Parathyroid adenoma (tissue), 2 donors: ENCODE data around the gene ZNG1A.
"Not testable (repeated sequence)": the region's sequence is repeated elsewhere in the genome, so short reads cannot be mapped to it uniquely, and the experiment has no call there.

Experiments used
- H2AFZ ChIP-seq: fragments of 300-600 bp; sonication (generic); one replicate; pipeline ENCODE4 v1.7.0; 2017; ENCODE audit warnings: antibody characterized with exemption, mild to moderate bottlenecking
- H3K27ac ChIP-seq: fragments of 300-600 bp; sonication (generic); one replicate; pipeline ENCODE4 v1.7.0; 2017
- H3K27me3 ChIP-seq: fragments of 300-600 bp; sonication (generic); one replicate; pipeline ENCODE4 v1.7.0; 2017; ENCODE audit warnings: low read length; ENCODE audit not compliant: control insufficient read depth, insufficient read depth
- H3K36me3 ChIP-seq: fragments of 300-600 bp; sonication (generic); one replicate; pipeline ENCODE4 v1.7.0; 2017; ENCODE audit warnings: low read length; ENCODE audit not compliant: control insufficient read depth, insufficient read depth
- H3K4me1 ChIP-seq: fragments of 300-600 bp; sonication (generic); one replicate; pipeline ENCODE4 v1.7.0; 2017; ENCODE audit warnings: control low read depth
- H3K4me2 ChIP-seq: fragments of 300-600 bp; sonication (generic); one replicate; pipeline ENCODE4 v1.7.0; 2017; ENCODE audit warnings: low read length
- H3K4me3 ChIP-seq: fragments of 300-600 bp; sonication (generic); one replicate; pipeline ENCODE4 v1.7.0; 2017; ENCODE audit warnings: low read depth, low read length
- H3K79me2 ChIP-seq: fragments of 300-600 bp; sonication (generic); one replicate; pipeline ENCODE4 v1.7.0; 2017; ENCODE audit warnings: control low read depth
- H3K9ac ChIP-seq: fragments of 300-600 bp; sonication (generic); one replicate; pipeline ENCODE4 v1.7.0; 2017; ENCODE audit warnings: mild to moderate bottlenecking
- H3K9me3 ChIP-seq: fragments of 300-600 bp; sonication (generic); one replicate; pipeline ENCODE4 v1.7.0; 2017; ENCODE audit warnings: low read length; ENCODE audit not compliant: control insufficient read depth
- CTCF ChIP-seq: fragments of 300-600 bp; sonication (generic); IDR thresholded peaks from one replicate; pipeline ENCODE4 v1.7.0; 2017; ENCODE audit warnings: antibody characterized with exemption, mild to moderate bottlenecking
- donor health status: primary hyperparathyroidism.

The ZNG1A gene

GRCh38 chr9:215631-216155, 36.8 kb upstream of the ZNG1A start:
- Histone ChIP-seq H3K27ac (no peak overlapping the region), H3K79me2 (no peaks in the 10 kb centered on the region), H3K4me1 (no peaks in the 10 kb centered on the region), H3K27me3 (no peaks in the 10 kb centered on the region), H3K4me3 (peak overlapping the region; percentile 70), H2AFZ (no peak overlapping the region), H3K9ac (no peak overlapping the region), H3K36me3 (no peaks in the 10 kb centered on the region), H3K9me3 (no peaks in the 10 kb centered on the region), H3K4me2 (peak overlapping the region; percentile 93)
- TF ChIP-seq CTCF: no peak

- H3K4me3 ChIP-seq: peak within 1 kb of the TSS; percentile 70
- H3K36me3 ChIP-seq: no peaks in the 10 kb centered on the region
- peak within 1 kb of the TSS; percentile 53 for H2AFZ ChIP-seq
- H3K9me3 ChIP-seq: no peaks in the 10 kb centered on the region
- no peak for TF ChIP-seq CTCF
- H3K4me1 ChIP-seq: no peaks in the 10 kb centered on the region
- no peak within 1 kb of the TSS for H3K9ac ChIP-seq
- H3K27ac ChIP-seq: no peak within 1 kb of the TSS
- H3K79me2 ChIP-seq: no peaks in the 10 kb centered on the region
- no peaks in the 10 kb centered on the region for H3K27me3 ChIP-seq
- H3K4me2 ChIP-seq: peak within 1 kb of the TSS; percentile 93
These were observed 36.0 kb upstream of the ZNG1A start, which contains the start of gene DOCK8 for GRCh38 chr9:214648-215493. Gene DOCK8, plus strand, starts transcription at chr9:214865. Its CDS starts 112 bp downstream, at chr9:214977.

- Histone ChIP-seq H3K4me1 (no peaks in the 10 kb centered on the region), H2AFZ (peak overlapping the region; percentile 53), H3K4me2 (peak overlapping the region; percentile 93), H3K9ac (no peak overlapping the region), H3K27ac (no peak overlapping the region), H3K79me2 (no peaks in the 10 kb centered on the region), H3K36me3 (no peaks in the 10 kb centered on the region), H3K4me3 (peak overlapping the region; percentile 70), H3K9me3 (no peaks in the 10 kb centered on the region), H3K27me3 (no peaks in the 10 kb centered on the region)
- no peak for TF ChIP-seq CTCF
These were observed 35.4 kb upstream of the ZNG1A start for GRCh38 chr9:214351-214647.

GRCh38 chr9:213901-214300, 35.0 kb upstream of the ZNG1A start:
- not testable (repeated sequence) for H3K79me2 ChIP-seq, H3K9me3 ChIP-seq, H2AFZ ChIP-seq, H3K27ac ChIP-seq, H3K36me3 ChIP-seq, H3K27me3 ChIP-seq, H3K4me1 ChIP-seq, H3K9ac ChIP-seq
- H3K4me3 ChIP-seq: peak overlapping the region; percentile 70
- peak overlapping the region; percentile 93 for H3K4me2 ChIP-seq

- H3K9ac ChIP-seq: no peak overlapping the region
- H3K9me3 ChIP-seq: no peaks in the 10 kb centered on the region
- H2AFZ ChIP-seq: no peak overlapping the region
- H3K4me1 ChIP-seq: no peaks in the 10 kb centered on the region
- H3K4me2 ChIP-seq: no peak overlapping the region
- no peaks in the 10 kb centered on the region for H3K36me3 ChIP-seq
- H3K27ac ChIP-seq: no peak overlapping the region
- TF ChIP-seq CTCF: no peak
- H3K4me3 ChIP-seq: no peak overlapping the region
- no peaks in the 10 kb centered on the region for H3K79me2 ChIP-seq
- no peaks in the 10 kb centered on the region for H3K27me3 ChIP-seq
These were observed 33.4 kb upstream of the ZNG1A start for GRCh38 chr9:212297-212696.
